Measurements from ENCODE around the gene MRPS26. TPM values are rescaled to one million over a fixed set of nuclear protein-coding genes. Genes with fewer than 3 reads are reported as not detected.

MRPS26 gene
- total RNA-seq, 1 experiment from 2014 or later: 105 TPM

DNA sequence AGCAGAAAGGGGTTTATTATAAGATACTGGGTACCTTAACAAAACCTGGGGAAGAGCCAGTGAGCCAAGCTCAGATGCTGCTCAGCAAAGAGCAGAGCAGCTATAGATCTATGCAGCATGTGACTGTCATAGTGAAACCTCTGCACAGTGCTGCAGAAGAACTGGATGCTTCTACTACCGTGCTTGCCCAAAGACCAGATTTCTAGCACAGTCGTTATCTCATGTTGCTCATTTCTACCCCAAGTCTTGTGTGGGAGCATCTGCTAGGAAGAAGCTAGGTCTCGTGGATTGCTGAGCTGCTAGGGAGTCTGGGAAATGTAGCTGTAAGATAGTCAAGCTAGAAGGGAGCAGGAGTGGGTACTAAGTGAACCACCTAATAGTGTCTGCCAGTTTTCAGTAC, 34.1 kb upstream of the MRPS26 start (continued):
- no peak for TF ChIP-seq TCF7 (CRISPR knock-in tag; IDR thresholded peaks at IDR 0.05; ENCODE audit: low read depth)
- no peak for TF ChIP-seq PRRX2 (CRISPR knock-in tag; IDR thresholded peaks at IDR 0.05)

DNA sequence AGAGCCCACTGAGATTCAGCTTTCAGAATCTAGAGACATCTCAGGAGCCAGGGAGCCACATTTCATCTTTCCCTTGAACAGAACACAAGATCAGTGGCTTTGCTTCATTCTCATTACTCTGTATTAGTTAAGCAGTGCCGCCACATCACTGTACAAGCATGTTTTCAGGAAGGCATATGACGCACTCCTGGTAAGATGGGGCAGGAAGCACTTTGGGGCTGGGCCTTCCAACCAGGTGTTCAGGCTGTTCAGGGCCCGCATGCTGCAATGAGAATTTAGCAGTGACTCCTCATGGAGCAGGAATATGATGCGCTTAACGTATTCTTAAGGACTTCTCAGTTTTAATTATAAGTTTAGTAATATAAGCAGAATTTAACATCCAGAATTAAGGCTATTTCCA, 32.1 kb upstream of the MRPS26 start:
- peaks cover 47% of the 10 kb centered on the region for H3K36me3 Mint-ChIP-seq
- no peak overlapping the region for H3K27ac Mint-ChIP-seq
- TF ChIP-seq ZNF671 (CRISPR knock-in tag; IDR thresholded peaks at IDR 0.05) (no peak), ZNF232 (CRISPR knock-in tag; IDR thresholded peaks at IDR 0.05) (no peak), CREM (CRISPR knock-in tag; IDR thresholded peaks at IDR 0.05) (no peak), ATF1 (CRISPR knock-in tag; IDR thresholded peaks at IDR 0.05) (no peak), ZNF121 (CRISPR knock-in tag; IDR thresholded peaks at IDR 0.05) (no peak), MYBL2 (CRISPR knock-in tag; IDR thresholded peaks at IDR 0.05) (no peak), ELF4 (CRISPR knock-in tag; IDR thresholded peaks at IDR 0.05; ENCODE audit: low read depth) (no peak), ZNF396 (CRISPR knock-in tag; IDR thresholded peaks at IDR 0.05; ENCODE audit: borderline replicate concordance) (no peak), ESRRA (CRISPR knock-in tag; IDR thresholded peaks at IDR 0.05; ENCODE audit: borderline replicate concordance) (no peak), IRF2 (CRISPR knock-in tag; IDR thresholded peaks at IDR 0.05; ENCODE audit: borderline replicate concordance, low read depth) (no peak), CBFB (CRISPR knock-in tag; IDR thresholded peaks at IDR 0.05; ENCODE audit: low read depth) (no peak), NFATC4 (CRISPR knock-in tag; IDR thresholded peaks at IDR 0.05) (no peak), MXD4 (CRISPR knock-in tag; IDR thresholded peaks at IDR 0.05; ENCODE audit: borderline replicate concordance) (no peak), RELA (CRISPR knock-in tag; IDR thresholded peaks at IDR 0.05; ENCODE audit: borderline replicate concordance) (no peak)
- TF ChIP-seq, protein P1, sequence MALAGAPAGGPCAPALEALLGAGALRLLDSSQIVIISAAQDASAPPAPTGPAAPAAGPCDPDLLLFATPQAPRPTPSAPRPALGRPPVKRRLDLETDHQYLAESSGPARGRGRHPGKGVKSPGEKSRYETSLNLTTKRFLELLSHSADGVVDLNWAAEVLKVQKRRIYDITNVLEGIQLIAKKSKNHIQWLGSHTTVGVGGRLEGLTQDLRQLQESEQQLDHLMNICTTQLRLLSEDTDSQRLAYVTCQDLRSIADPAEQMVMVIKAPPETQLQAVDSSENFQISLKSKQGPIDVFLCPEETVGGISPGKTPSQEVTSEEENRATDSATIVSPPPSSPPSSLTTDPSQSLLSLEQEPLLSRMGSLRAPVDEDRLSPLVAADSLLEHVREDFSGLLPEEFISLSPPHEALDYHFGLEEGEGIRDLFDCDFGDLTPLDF (CRISPR knock-in tag; IDR thresholded peaks at IDR 0.05): no peak
- TF ChIP-seq, protein P2, sequence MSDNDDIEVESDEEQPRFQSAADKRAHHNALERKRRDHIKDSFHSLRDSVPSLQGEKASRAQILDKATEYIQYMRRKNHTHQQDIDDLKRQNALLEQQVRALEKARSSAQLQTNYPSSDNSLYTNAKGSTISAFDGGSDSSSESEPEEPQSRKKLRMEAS (CRISPR knock-in tag; IDR thresholded peaks at IDR 0.05): no peak
- TF ChIP-seq, protein P3, sequence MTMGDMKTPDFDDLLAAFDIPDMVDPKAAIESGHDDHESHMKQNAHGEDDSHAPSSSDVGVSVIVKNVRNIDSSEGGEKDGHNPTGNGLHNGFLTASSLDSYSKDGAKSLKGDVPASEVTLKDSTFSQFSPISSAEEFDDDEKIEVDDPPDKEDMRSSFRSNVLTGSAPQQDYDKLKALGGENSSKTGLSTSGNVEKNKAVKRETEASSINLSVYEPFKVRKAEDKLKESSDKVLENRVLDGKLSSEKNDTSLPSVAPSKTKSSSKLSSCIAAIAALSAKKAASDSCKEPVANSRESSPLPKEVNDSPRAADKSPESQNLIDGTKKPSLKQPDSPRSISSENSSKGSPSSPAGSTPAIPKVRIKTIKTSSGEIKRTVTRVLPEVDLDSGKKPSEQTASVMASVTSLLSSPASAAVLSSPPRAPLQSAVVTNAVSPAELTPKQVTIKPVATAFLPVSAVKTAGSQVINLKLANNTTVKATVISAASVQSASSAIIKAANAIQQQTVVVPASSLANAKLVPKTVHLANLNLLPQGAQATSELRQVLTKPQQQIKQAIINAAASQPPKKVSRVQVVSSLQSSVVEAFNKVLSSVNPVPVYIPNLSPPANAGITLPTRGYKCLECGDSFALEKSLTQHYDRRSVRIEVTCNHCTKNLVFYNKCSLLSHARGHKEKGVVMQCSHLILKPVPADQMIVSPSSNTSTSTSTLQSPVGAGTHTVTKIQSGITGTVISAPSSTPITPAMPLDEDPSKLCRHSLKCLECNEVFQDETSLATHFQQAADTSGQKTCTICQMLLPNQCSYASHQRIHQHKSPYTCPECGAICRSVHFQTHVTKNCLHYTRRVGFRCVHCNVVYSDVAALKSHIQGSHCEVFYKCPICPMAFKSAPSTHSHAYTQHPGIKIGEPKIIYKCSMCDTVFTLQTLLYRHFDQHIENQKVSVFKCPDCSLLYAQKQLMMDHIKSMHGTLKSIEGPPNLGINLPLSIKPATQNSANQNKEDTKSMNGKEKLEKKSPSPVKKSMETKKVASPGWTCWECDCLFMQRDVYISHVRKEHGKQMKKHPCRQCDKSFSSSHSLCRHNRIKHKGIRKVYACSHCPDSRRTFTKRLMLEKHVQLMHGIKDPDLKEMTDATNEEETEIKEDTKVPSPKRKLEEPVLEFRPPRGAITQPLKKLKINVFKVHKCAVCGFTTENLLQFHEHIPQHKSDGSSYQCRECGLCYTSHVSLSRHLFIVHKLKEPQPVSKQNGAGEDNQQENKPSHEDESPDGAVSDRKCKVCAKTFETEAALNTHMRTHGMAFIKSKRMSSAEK (CRISPR knock-in tag; IDR thresholded peaks at IDR 0.05; ENCODE audit: borderline replicate concordance): no peak
- TF ChIP-seq, protein P4, sequence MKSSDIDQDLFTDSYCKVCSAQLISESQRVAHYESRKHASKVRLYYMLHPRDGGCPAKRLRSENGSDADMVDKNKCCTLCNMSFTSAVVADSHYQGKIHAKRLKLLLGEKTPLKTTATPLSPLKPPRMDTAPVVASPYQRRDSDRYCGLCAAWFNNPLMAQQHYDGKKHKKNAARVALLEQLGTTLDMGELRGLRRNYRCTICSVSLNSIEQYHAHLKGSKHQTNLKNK (CRISPR knock-in tag; IDR thresholded peaks at IDR 0.05): no peak
- TF ChIP-seq, protein P5, sequence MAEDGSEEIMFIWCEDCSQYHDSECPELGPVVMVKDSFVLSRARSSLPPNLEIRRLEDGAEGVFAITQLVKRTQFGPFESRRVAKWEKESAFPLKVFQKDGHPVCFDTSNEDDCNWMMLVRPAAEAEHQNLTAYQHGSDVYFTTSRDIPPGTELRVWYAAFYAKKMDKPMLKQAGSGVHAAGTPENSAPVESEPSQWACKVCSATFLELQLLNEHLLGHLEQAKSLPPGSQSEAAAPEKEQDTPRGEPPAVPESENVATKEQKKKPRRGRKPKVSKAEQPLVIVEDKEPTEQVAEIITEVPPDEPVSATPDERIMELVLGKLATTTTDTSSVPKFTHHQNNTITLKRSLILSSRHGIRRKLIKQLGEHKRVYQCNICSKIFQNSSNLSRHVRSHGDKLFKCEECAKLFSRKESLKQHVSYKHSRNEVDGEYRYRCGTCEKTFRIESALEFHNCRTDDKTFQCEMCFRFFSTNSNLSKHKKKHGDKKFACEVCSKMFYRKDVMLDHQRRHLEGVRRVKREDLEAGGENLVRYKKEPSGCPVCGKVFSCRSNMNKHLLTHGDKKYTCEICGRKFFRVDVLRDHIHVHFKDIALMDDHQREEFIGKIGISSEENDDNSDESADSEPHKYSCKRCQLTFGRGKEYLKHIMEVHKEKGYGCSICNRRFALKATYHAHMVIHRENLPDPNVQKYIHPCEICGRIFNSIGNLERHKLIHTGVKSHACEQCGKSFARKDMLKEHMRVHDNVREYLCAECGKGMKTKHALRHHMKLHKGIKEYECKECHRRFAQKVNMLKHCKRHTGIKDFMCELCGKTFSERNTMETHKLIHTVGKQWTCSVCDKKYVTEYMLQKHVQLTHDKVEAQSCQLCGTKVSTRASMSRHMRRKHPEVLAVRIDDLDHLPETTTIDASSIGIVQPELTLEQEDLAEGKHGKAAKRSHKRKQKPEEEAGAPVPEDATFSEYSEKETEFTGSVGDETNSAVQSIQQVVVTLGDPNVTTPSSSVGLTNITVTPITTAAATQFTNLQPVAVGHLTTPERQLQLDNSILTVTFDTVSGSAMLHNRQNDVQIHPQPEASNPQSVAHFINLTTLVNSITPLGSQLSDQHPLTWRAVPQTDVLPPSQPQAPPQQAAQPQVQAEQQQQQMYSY (CRISPR knock-in tag; IDR thresholded peaks at IDR 0.05): no peak
- no peak overlapping the region for H3K4me3 Mint-ChIP-seq
- H3K27me3 Mint-ChIP-seq (ENCODE audit: low read depth): no peaks in the 10 kb centered on the region
- DNase-seq (ENCODE audit: low spot score) (no peak), ATAC-seq (no peak)
- ChIA-PET CTCF (no interaction called here), POLR2A (no interaction called here)
- H3K9me3 Mint-ChIP-seq: peaks cover 15% of the 10 kb centered on the region
- no peaks in the 10 kb centered on the region for H3K4me1 Mint-ChIP-seq

Measured in WTC11 (cell line).